ENCODE results near the gene C12orf54.
"Not testable (repeated sequence)": the region's sequence is repeated elsewhere in the genome, so short reads cannot be mapped to it uniquely, and the experiment has no call there.

Gene C12orf54

GRCh38 chr12:48482198-48482597 is at the start of gene C12orf54:
Gene C12orf54 (plus strand): TSS chr12:48482498. CDS start chr12:48483297, 799 bp downstream.
- TF ChIP-seq, protein P1, sequence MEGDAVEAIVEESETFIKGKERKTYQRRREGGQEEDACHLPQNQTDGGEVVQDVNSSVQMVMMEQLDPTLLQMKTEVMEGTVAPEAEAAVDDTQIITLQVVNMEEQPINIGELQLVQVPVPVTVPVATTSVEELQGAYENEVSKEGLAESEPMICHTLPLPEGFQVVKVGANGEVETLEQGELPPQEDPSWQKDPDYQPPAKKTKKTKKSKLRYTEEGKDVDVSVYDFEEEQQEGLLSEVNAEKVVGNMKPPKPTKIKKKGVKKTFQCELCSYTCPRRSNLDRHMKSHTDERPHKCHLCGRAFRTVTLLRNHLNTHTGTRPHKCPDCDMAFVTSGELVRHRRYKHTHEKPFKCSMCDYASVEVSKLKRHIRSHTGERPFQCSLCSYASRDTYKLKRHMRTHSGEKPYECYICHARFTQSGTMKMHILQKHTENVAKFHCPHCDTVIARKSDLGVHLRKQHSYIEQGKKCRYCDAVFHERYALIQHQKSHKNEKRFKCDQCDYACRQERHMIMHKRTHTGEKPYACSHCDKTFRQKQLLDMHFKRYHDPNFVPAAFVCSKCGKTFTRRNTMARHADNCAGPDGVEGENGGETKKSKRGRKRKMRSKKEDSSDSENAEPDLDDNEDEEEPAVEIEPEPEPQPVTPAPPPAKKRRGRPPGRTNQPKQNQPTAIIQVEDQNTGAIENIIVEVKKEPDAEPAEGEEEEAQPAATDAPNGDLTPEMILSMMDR (conservative IDR thresholded peaks at IDR 0.05) = no peak

GRCh38 chr12:48434016-48434415 is 48.3 kb upstream of the C12orf54 start:
- H3K27ac ChIP-seq = not testable (repeated sequence)

More at GRCh38 chr12:48482198-48482597, at the start of gene C12orf54:
- H3K27ac ChIP-seq = no peak within 1 kb of the TSS

GRCh38 chr12:48441069-48441468 is 41.2 kb upstream of the C12orf54 start:
- H3K27ac ChIP-seq = no peak overlapping the region
- TF ChIP-seq, protein P1 (conservative IDR thresholded peaks at IDR 0.05) = no peak

GRCh38 chr12:48442179-48442847 is 40.0 kb upstream of the C12orf54 start:
- TF ChIP-seq, protein P1 (conservative IDR thresholded peaks at IDR 0.05) = peak; percentile 25; the same call in 1 of the 2 replicates

GRCh38 chr12:48445538-48445937 is 36.8 kb upstream of the C12orf54 start:
- H3K27ac ChIP-seq = no peak overlapping the region
- TF ChIP-seq, protein P1 (conservative IDR thresholded peaks at IDR 0.05) = no peak

More at GRCh38 chr12:48442179-48442847, 40.0 kb upstream of the C12orf54 start:
- no peak overlapping the region for H3K27ac ChIP-seq

DNA sequence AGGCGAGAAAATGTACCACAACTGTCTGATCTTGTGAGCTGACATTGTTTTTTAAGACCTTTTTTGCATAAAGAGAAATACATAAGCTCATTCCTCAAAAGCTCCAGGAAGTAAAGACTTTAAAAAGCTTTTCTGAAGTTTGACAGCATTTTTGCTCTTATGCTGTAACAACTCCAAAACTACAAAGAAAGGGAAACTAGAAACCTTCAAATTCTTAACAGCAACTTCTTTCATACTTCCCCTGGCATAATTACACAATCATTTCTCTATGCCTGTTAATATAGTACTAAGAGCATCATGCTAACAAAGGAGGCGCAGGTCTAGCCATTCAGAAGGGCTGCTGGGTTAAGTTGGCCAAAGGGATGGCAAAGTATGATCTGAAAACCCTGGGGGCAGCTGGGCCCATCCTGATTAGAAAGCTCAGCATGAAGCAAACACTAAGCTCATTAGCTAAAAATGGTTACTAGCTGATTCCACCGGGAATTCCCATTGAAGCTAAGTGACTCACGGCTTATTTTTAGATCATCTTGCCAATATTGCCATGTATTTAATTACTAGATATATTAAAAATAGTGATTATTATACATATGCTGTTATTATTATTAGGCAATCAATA is 36.0 kb upstream of the C12orf54 start:
- no peak overlapping the region for H3K27ac ChIP-seq
- TF ChIP-seq, protein P1 (conservative IDR thresholded peaks at IDR 0.05) = no peak

GRCh38 chr12:48447755-48448154 is 34.5 kb upstream of the C12orf54 start:
- TF ChIP-seq, protein P1 (conservative IDR thresholded peaks at IDR 0.05) = no peak

GRCh38 chr12:48451372-48451771 is 30.9 kb upstream of the C12orf54 start:
- H3K27ac ChIP-seq = no peak overlapping the region
- TF ChIP-seq, protein P1 (conservative IDR thresholded peaks at IDR 0.05) = no peak

More at GRCh38 chr12:48447755-48448154, 34.5 kb upstream of the C12orf54 start:
- H3K27ac ChIP-seq = no peak overlapping the region

DNA sequence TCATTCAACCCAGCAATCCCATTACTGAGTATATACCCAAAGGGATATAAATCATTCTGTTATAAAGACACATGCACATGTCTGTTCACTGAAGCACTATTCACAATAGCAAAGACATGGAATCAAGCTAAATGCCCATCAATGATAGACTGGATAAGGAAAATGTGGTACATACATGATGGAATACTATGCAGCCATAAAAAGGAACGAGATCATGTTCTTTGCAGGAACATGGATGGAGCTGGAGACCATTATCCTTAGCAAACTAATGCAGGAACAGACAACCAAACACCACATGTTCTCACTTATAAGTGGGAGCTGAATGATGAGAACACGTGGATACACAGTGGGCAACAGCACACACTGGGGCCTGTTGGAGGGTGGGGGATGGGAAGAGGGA is 29.3 kb upstream of the C12orf54 start:
- not testable (repeated sequence) for H3K27ac ChIP-seq
